ENCODE measurements around the gene PGLYRP3. TPM values are rescaled to one million over a fixed set of nuclear protein-coding genes. Genes with fewer than 3 reads are reported as not detected.

PGLYRP3 gene
- total RNA-seq, 2 donors from 2014 or later: not detected

DNA sequence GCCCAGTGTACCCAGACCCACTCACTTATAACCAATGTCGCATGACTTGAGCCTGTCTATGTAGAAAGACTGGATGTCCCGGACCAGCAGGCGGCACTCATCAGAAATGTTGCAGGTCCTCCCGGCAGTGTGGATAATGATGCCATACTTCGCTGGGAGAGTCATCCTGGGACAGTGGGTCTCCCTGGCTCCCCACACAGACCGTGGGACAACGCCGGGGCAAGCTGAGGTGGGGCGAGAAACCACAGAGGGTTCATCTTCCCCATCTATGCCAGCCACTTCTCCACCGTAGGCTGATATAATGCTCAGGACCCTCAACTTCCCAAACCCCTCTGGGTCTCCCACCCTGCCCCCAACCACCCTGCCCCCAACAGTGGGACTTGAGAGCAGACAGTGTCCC lies 27.6 kb upstream of the PGLYRP3 start:
- WGBS: 86% methylated on average over 10 of the region's 10 CpGs
- TF ChIP-seq POLR2A (IDR thresholded peaks at IDR 0.05) (no peak), POLR2AphosphoS5 (IDR thresholded peaks at IDR 0.05) (no peak)
- TF ChIP-seq, protein P1, sequence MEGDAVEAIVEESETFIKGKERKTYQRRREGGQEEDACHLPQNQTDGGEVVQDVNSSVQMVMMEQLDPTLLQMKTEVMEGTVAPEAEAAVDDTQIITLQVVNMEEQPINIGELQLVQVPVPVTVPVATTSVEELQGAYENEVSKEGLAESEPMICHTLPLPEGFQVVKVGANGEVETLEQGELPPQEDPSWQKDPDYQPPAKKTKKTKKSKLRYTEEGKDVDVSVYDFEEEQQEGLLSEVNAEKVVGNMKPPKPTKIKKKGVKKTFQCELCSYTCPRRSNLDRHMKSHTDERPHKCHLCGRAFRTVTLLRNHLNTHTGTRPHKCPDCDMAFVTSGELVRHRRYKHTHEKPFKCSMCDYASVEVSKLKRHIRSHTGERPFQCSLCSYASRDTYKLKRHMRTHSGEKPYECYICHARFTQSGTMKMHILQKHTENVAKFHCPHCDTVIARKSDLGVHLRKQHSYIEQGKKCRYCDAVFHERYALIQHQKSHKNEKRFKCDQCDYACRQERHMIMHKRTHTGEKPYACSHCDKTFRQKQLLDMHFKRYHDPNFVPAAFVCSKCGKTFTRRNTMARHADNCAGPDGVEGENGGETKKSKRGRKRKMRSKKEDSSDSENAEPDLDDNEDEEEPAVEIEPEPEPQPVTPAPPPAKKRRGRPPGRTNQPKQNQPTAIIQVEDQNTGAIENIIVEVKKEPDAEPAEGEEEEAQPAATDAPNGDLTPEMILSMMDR (IDR thresholded peaks at IDR 0.05): no peak
- Histone ChIP-seq H3K4me1 (replicated peaks) (no peaks in the 10 kb centered on the region), H3K27ac (no peak overlapping the region), H3K9me3 (no peaks in the 10 kb centered on the region), H3K4me3 (no peak overlapping the region), H3K27me3 (replicated peaks; ENCODE audit: insufficient read depth) (no peaks in the 10 kb centered on the region), H3K36me3 (no peaks in the 10 kb centered on the region)
- DNase-seq (ENCODE audit: low spot score): no peak
- intact Hi-C loops (cut with DNase I): no loop called here

DNA sequence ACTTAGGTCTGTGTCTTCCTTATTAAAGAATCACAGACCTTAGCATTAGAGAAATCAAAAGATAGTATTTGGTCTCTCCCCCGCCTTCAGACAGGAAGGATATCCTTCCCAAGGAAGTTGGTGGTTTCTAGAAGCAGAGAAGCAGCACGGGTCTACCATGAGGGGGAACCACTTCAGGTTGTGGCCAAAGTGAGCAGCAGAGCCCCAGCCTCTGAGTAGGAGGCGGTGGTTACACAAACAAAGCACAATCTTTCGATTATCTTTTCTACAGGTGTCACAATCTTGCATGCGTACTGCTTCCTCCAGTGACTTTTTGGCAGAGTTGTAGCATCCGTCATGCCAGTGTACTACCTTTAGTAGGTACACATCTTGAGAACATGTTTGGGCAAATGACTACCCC lies 27.1 kb upstream of the PGLYRP3 start:
- intact Hi-C loops (cut with DNase I): no loop called here
- no peak overlapping the region for H3K27ac ChIP-seq
- H3K4me1 ChIP-seq (replicated peaks): no peaks in the 10 kb centered on the region
- H3K4me3 ChIP-seq: no peak overlapping the region
- TF ChIP-seq, protein P1 (IDR thresholded peaks at IDR 0.05): no peak
- TF ChIP-seq POLR2AphosphoS5 (IDR thresholded peaks at IDR 0.05) (no peak), POLR2A (IDR thresholded peaks at IDR 0.05) (no peak)
- no peaks in the 10 kb centered on the region for H3K27me3 ChIP-seq (replicated peaks; ENCODE audit: insufficient read depth)
- no peaks in the 10 kb centered on the region for H3K36me3 ChIP-seq
- no peak for DNase-seq (ENCODE audit: low spot score)
- WGBS: 65% methylated on average over 6 of the region's 6 CpGs
- H3K9me3 ChIP-seq: no peaks in the 10 kb centered on the region

DNA sequence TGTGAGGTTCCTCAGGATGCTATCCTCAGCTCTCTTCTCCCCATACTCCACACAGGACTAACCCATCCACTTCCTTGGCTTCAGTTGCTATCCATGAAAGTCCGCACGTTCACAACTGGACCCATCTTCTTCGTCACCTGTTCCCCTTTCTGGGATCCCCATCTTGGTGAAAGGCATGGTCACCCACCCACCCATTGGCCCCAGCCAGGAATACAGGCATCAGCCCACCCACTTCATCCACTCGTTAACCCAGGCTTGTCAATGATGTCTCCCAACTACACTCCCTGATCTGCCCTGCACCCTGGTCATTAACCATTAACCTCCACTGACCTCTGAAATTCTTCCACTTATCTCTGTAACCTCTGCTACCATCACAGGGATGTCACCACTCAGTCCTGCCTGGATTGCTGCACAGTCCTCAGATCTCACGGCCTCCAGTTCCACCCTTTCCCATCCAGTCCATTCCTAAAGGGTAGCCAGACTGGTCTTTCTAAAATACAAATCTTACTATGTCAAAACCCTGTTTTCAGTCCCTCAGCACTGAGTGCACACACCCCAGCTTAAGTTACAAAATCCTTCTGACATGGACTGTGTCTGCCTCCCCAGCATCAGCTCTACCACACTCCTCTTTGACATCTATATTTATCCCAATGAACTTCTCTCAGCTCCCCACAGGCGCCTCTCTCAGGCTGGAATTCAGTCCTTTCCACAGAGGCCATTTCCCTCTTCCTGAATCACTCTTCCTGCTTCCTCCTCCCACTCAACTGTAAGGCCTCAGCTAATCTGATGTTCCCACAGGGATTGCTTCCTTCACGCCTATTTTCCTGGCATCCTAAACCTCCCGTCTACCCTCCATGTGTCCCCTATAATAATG lies 25.5 kb upstream of the PGLYRP3 start:
- TF ChIP-seq POLR2AphosphoS5 (IDR thresholded peaks at IDR 0.05): no peak
- no peak for TF ChIP-seq POLR2A (IDR thresholded peaks at IDR 0.05)
- TF ChIP-seq, protein P1 (IDR thresholded peaks at IDR 0.05): no peak
- Histone ChIP-seq H3K27me3 (replicated peaks; ENCODE audit: insufficient read depth) (no peaks in the 10 kb centered on the region), H3K27ac (no peak overlapping the region), H3K4me1 (replicated peaks) (no peaks in the 10 kb centered on the region), H3K9me3 (no peaks in the 10 kb centered on the region), H3K36me3 (no peaks in the 10 kb centered on the region), H3K4me3 (no peak overlapping the region)
- DNase-seq (ENCODE audit: low spot score): no peak
- 81% methylated on average over 8 of the region's 8 CpGs for WGBS
- intact Hi-C loops (cut with DNase I): no loop called here

DNA sequence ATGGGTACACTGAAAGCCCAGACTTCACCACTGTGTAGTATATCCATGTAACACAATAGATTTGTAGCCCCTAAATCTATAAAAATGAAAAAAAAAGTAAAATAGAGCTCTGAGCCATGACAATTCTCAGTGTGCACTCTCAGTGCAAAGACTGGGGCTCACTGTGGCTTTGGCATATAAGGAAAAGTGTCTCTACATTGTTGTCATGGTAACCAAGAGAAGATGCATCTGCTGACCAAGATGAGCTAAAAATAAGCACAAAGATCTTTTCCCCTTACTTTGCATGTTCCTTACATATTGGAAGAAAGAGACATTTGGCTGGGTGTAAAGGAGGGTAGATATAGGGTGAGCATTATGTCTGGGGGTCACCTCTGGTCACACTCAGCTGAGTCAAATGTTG lies 23.9 kb upstream of the PGLYRP3 start:
- no peak for DNase-seq (ENCODE audit: low spot score)
- no peaks in the 10 kb centered on the region for H3K36me3 ChIP-seq
- H3K4me3 ChIP-seq: no peak overlapping the region
- H3K4me1 ChIP-seq (replicated peaks): no peaks in the 10 kb centered on the region
- H3K27ac ChIP-seq: no peak overlapping the region
- H3K9me3 ChIP-seq: no peaks in the 10 kb centered on the region
- H3K27me3 ChIP-seq (replicated peaks; ENCODE audit: insufficient read depth): no peaks in the 10 kb centered on the region
- TF ChIP-seq, protein P1 (IDR thresholded peaks at IDR 0.05): no peak
- TF ChIP-seq POLR2AphosphoS5 (IDR thresholded peaks at IDR 0.05): no peak
- TF ChIP-seq POLR2A (IDR thresholded peaks at IDR 0.05): no peak
- intact Hi-C loops (cut with DNase I): no loop called here

DNA sequence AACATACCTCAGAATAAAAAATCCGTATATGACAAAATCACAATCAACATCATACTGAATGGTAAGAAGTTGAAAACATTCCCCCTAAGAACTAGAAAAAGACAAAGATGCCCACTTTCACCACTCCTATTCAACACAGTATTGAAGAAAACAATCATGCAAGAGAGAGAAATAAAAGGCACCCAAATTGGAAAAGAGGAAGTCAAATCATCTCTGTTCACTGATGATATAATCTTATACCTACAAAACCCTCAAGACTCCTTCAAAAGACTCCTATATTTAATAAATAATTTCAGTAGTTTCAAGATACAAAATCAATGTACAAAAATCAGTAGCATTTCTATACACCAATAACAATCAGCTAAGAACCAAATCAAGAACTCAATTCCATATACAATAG lies 21.1 kb upstream of the PGLYRP3 start:
- intact Hi-C loops (cut with DNase I): no loop called here
- 89% methylated on average over 1 of the region's 1 CpG for WGBS
- Histone ChIP-seq H3K27me3 (replicated peaks; ENCODE audit: insufficient read depth) (no peaks in the 10 kb centered on the region), H3K27ac (no peak overlapping the region), H3K4me1 (replicated peaks) (no peaks in the 10 kb centered on the region), H3K36me3 (no peaks in the 10 kb centered on the region), H3K4me3 (no peak overlapping the region), H3K9me3 (no peaks in the 10 kb centered on the region)
- TF ChIP-seq, protein P1 (IDR thresholded peaks at IDR 0.05): no peak
- TF ChIP-seq POLR2A (IDR thresholded peaks at IDR 0.05) (no peak), POLR2AphosphoS5 (IDR thresholded peaks at IDR 0.05) (no peak)
- DNase-seq (ENCODE audit: low spot score): no peak

Data from prostate gland (tissue), 2 donors.